Measurements from ENCODE around the gene CCDC178.

DNA sequence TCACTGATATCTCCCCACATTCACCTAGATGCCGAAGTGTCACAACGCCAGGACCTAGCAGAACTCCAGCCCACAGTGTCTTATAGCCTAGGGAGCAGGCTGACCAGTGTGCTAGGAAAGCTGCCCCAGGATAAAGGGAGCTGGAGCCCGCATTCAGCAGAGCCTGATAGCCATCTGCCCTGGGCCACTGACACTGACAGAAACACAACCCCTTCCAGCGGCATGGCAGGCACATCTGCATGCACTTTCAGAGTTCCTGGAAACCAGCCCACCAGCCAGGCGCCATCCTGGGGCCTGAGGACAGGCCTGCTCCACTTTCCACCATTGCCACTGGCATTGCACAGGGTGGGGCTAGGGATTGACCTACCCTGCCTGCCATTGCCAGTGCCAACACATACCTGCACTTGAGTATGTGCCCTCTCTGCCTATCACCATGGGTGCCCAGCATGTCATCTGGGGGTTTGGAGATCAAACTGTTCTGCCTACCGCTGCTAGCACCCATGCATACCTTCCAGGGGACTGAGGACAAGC lies 377.6 kb downstream of the CCDC178 start:
- TF ChIP-seq, protein P1, sequence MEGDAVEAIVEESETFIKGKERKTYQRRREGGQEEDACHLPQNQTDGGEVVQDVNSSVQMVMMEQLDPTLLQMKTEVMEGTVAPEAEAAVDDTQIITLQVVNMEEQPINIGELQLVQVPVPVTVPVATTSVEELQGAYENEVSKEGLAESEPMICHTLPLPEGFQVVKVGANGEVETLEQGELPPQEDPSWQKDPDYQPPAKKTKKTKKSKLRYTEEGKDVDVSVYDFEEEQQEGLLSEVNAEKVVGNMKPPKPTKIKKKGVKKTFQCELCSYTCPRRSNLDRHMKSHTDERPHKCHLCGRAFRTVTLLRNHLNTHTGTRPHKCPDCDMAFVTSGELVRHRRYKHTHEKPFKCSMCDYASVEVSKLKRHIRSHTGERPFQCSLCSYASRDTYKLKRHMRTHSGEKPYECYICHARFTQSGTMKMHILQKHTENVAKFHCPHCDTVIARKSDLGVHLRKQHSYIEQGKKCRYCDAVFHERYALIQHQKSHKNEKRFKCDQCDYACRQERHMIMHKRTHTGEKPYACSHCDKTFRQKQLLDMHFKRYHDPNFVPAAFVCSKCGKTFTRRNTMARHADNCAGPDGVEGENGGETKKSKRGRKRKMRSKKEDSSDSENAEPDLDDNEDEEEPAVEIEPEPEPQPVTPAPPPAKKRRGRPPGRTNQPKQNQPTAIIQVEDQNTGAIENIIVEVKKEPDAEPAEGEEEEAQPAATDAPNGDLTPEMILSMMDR (IDR thresholded peaks at IDR 0.05), result no peak
- TF ChIP-seq POLR2A (IDR thresholded peaks at IDR 0.05) (no peak), POLR2AphosphoS5 (IDR thresholded peaks at IDR 0.05) (no peak)

Measured in prostate gland (tissue), 2 donors.